H9 (cell line): Measurements from ENCODE around the gene IFFO2. TPM values are rescaled to one million over a fixed set of nuclear protein-coding genes. Genes with fewer than 3 reads are reported as not detected.

Experiments
- DNase-seq: peaks from one replicate; pipeline ENCODE4 v3.0.0-alpha.2; 2017
- H2AFZ ChIP-seq: one replicate; pipeline ENCODE4 v1.6.1; 2013; ENCODE audit warnings: mild to moderate bottlenecking, low read length, control low read depth, moderate library complexity
- H2AK5ac ChIP-seq: 2 replicates; pipeline ENCODE4 v1.6.1; 2013; ENCODE audit warnings: low read length, control low read depth, mixed read lengths; ENCODE audit not compliant: insufficient read length
- H2BK120ac ChIP-seq: one replicate; pipeline ENCODE4 v1.6.1; 2013; ENCODE audit warnings: low read depth, mild to moderate bottlenecking, low read length, control low read depth, inconsistent platforms; ENCODE audit not compliant: poor library complexity, severe bottlenecking
- H2BK12ac ChIP-seq: 2 replicates; pipeline ENCODE4 v1.6.1; 2013; ENCODE audit warnings: low read length, control low read depth, mixed read lengths, low read depth; ENCODE audit not compliant: insufficient read length
- H2BK15ac ChIP-seq: 2 replicates; pipeline ENCODE4 v1.6.1; 2013; ENCODE audit warnings: low read depth, low read length, control low read depth
- H2BK20ac ChIP-seq: one replicate; pipeline ENCODE4 v1.6.1; 2013; ENCODE audit warnings: low read depth, mild to moderate bottlenecking, low read length, control low read depth, inconsistent platforms; ENCODE audit not compliant: poor library complexity, severe bottlenecking
- H2BK5ac ChIP-seq: 2 replicates; pipeline ENCODE4 v1.6.1; 2013; ENCODE audit warnings: low read length, control low read depth, mixed read lengths; ENCODE audit not compliant: insufficient read length
- H3K14ac ChIP-seq: 2 replicates; pipeline ENCODE4 v1.6.1; 2013; ENCODE audit warnings: low read length, control low read depth; ENCODE audit not compliant: insufficient read depth
- H3K18ac ChIP-seq: 2 replicates; pipeline ENCODE4 v1.6.1; 2013; ENCODE audit warnings: low read depth, mild to moderate bottlenecking, mixed read lengths, low read length, control low read depth; ENCODE audit not compliant: insufficient read length
- H3K23ac ChIP-seq: 2 replicates; pipeline ENCODE4 v1.6.1; 2013; ENCODE audit warnings: low read length, control low read depth, mixed read lengths, low read depth; ENCODE audit not compliant: insufficient read length
- H3K23me2 ChIP-seq: 2 replicates; pipeline ENCODE4 v1.6.1; 2013; ENCODE audit warnings: low read depth, mild to moderate bottlenecking, mixed read lengths, low read length, control low read depth; ENCODE audit not compliant: insufficient read length, poor library complexity, severe bottlenecking
- H3K27ac ChIP-seq: 2 replicates; pipeline ENCODE4 v1.5.1; 2013; ENCODE audit warnings: low read length, control low read depth, mixed read lengths, low read depth; ENCODE audit not compliant: insufficient read length
- H3K27me3 ChIP-seq: 2 replicates; pipeline ENCODE4 v1.6.1; 2013; ENCODE audit warnings: low read length, control low read depth, inconsistent platforms; ENCODE audit not compliant: insufficient read depth
- H3K4ac ChIP-seq: 2 replicates; pipeline ENCODE4 v1.6.1; 2013; ENCODE audit warnings: low read depth, mild to moderate bottlenecking, control low read depth, inconsistent platforms, low read length, moderate library complexity
- H3K4me1 ChIP-seq: 2 replicates; pipeline ENCODE4 v1.6.1; 2013; ENCODE audit warnings: low read length, control low read depth, inconsistent platforms; ENCODE audit not compliant: insufficient read depth
- H3K4me2 ChIP-seq: 2 replicates; pipeline ENCODE4 v1.6.1; 2013; ENCODE audit warnings: low read length, control low read depth, mixed read lengths; ENCODE audit not compliant: insufficient read length, insufficient read depth
- H3K56ac ChIP-seq: 2 replicates; pipeline ENCODE4 v1.6.1; 2013; ENCODE audit warnings: low read depth, mild to moderate bottlenecking, mixed read lengths, low read length, control low read depth; ENCODE audit not compliant: insufficient read length
- H3K79me1 ChIP-seq: 2 replicates; pipeline ENCODE4 v1.6.1; 2013; ENCODE audit warnings: low read depth, mild to moderate bottlenecking, moderate library complexity, low read length, control low read depth, inconsistent platforms; ENCODE audit not compliant: insufficient read depth, poor library complexity, severe bottlenecking
- H3K79me2 ChIP-seq: 2 replicates; pipeline ENCODE4 v1.6.1; 2013; ENCODE audit warnings: low read length, control low read depth, inconsistent platforms; ENCODE audit not compliant: insufficient read depth
- H3K9ac ChIP-seq: 2 replicates; pipeline ENCODE4 v1.6.1; 2013; ENCODE audit warnings: low read length, control low read depth, mixed read lengths; ENCODE audit not compliant: insufficient read length; ENCODE audit errors: extremely low read depth
- H3K9me3 ChIP-seq: one replicate; pipeline ENCODE4 v1.6.1; 2013; ENCODE audit warnings: low read depth, low read length, inconsistent platforms; ENCODE audit not compliant: control insufficient read depth
- H3T11ph ChIP-seq: one replicate; pipeline ENCODE4 v1.6.1; 2013; ENCODE audit warnings: mild to moderate bottlenecking, low read length, control low read depth, inconsistent platforms
- H4K20me1 ChIP-seq: one replicate; pipeline ENCODE4 v1.6.1; 2013; ENCODE audit not compliant: control insufficient read depth, insufficient read length, insufficient read depth
- H4K5ac ChIP-seq: 2 replicates; pipeline ENCODE4 v1.6.1; 2013; ENCODE audit warnings: low read depth, mild to moderate bottlenecking, mixed read lengths, low read length, control low read depth; ENCODE audit not compliant: insufficient read length
- H4K8ac ChIP-seq: replicated peaks from 2 replicates; pipeline ENCODE4 v1.6.1; 2013; ENCODE audit warnings: low read length, control low read depth, mixed read lengths, low read depth; ENCODE audit not compliant: insufficient read length
- H4K91ac ChIP-seq: 2 replicates; pipeline ENCODE4 v1.6.1; 2013; ENCODE audit warnings: low read depth, mild to moderate bottlenecking, moderate library complexity, mixed read lengths, low read length, control low read depth; ENCODE audit not compliant: insufficient read length
- H3K27ac Mint-ChIP-seq, 3 experiments: 2 replicates in 2 of 3; 3 replicates in 1 of 3; pipeline ENCODE4 v1.8.0; 2020 to 2021; ENCODE audit warnings: mixed read lengths in 3 of 3, mild to moderate bottlenecking in 1 of 3, moderate library complexity in 1 of 3
- H3K27me3 Mint-ChIP-seq: 2 replicates; pipeline ENCODE4 v1.8.0; 2021; ENCODE audit warnings: low read depth, mild to moderate bottlenecking, moderate library complexity, mixed read lengths
- H3K36me3 Mint-ChIP-seq, 3 experiments: 2 replicates in 2 of 3; 3 replicates in 1 of 3; pipeline ENCODE4 v1.8.0; 2020 to 2021; ENCODE audit warnings: low read depth in 3 of 3, mixed read lengths in 3 of 3; ENCODE audit not compliant: insufficient read depth in 1 of 3
- H3K4me1 Mint-ChIP-seq, 2 experiments: 2 replicates each; pipeline ENCODE4 v1.8.0; 2020; ENCODE audit warnings: mixed read lengths in 2 of 2
- H3K4me3 Mint-ChIP-seq, 2 experiments: 2 replicates in 1 of 2; 3 replicates in 1 of 2; pipeline ENCODE4 v1.8.0; 2020 to 2021; ENCODE audit warnings: mild to moderate bottlenecking in 2 of 2, mixed read lengths in 2 of 2, moderate library complexity in 1 of 2
- H3K9me3 Mint-ChIP-seq, 2 experiments: 2 replicates in 1 of 2; 3 replicates in 1 of 2; pipeline ENCODE4 v1.8.0; 2020; ENCODE audit warnings: mild to moderate bottlenecking in 2 of 2, mixed read lengths in 2 of 2, moderate library complexity in 1 of 2
- WGBS: extraction: QIAGEN DNeasy Blood & Tissue Kit; methylation state at CpG from one replicate; pipeline ENCODE4 v1.1.7; 2013; ENCODE audit warnings: missing lambda C conversion rate, low lambda C conversion rate, mixed read lengths; ENCODE audit not compliant: insufficient read length; ENCODE audit errors: extremely low coverage; 5-methylcytosine and 5-hydroxymethylcytosine counted together
- total RNA-seq: library from RNA; stranded (reverse); gene quantifications from 2 replicates; pipeline ENCODE4 v1.2.1, GENCODE V29; 2021
- TF ChIP-seq, protein P1 (sequence below): fragments of 200-600 bp; sonication (generic); conservative IDR thresholded peaks from 3 replicates; pipeline ENCODE4 v1.8.0; 2021; ENCODE audit warnings: antibody characterized with exemption, mild to moderate bottlenecking

The IFFO2 gene
- total RNA-seq, 1 experiment from 2014 or later, result 3.6 TPM

DNA sequence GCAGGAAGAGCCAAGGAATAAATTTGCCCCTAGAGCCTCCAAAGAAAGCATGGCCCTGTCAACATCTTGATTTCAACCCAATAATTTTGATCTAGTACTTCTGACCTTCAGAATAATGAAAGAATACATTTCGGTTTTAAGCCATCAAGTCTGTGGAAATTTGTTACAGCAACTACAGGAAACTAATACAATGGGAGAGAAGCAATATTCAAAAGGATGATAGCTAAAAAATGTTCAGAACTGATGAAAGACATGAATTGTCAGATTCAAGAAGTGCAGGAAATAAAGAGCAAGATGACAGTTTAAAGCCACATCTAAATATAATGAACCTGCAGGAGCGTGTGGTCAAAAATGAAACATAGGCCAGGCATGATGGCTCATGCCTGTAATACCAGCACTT, 24.8 kb upstream of the IFFO2 start:
- Mint-ChIP-seq H3K4me3 (no peak overlapping the region), H3K9me3 (peaks cover 9% of the 10 kb centered on the region in 2 experiments), H3K27me3 (peaks cover 33% of the 10 kb centered on the region), H3K27ac (no peak overlapping the region), H3K4me1 (peaks cover 0 to 7% of the 10 kb centered on the region in 2 experiments; a peak in 1 of 4 replicates), H3K36me3 (no peaks in the 10 kb centered on the region)
- no peak overlapping the region for H3K4me2 ChIP-seq
- H4K5ac ChIP-seq, result no peak overlapping the region
- no peak overlapping the region for H3K23ac ChIP-seq
- H3K27ac ChIP-seq, result no peak overlapping the region
- no peak overlapping the region for H4K8ac ChIP-seq
- WGBS, result no CpG with 5 or more reads among the region's 2 CpGs
- H2BK20ac ChIP-seq, result no peak overlapping the region
- no peak overlapping the region for H2AK5ac ChIP-seq
- no peaks in the 10 kb centered on the region for H3K9me3 ChIP-seq
- H3K4ac ChIP-seq, result no peak overlapping the region
- H2AFZ ChIP-seq, result no peak overlapping the region
- no peak overlapping the region for H2BK5ac ChIP-seq
- H3K18ac ChIP-seq, result no peak overlapping the region
- no peaks in the 10 kb centered on the region for H3K23me2 ChIP-seq
- H3K4me1 ChIP-seq, result no peaks in the 10 kb centered on the region
- no peak overlapping the region for H4K91ac ChIP-seq
- no peak overlapping the region for H2BK12ac ChIP-seq
- no peak overlapping the region for H3K56ac ChIP-seq
- no peak overlapping the region for H2BK15ac ChIP-seq
- no peak overlapping the region for H2BK120ac ChIP-seq
- no peak overlapping the region for H3T11ph ChIP-seq
- TF ChIP-seq, protein P1, sequence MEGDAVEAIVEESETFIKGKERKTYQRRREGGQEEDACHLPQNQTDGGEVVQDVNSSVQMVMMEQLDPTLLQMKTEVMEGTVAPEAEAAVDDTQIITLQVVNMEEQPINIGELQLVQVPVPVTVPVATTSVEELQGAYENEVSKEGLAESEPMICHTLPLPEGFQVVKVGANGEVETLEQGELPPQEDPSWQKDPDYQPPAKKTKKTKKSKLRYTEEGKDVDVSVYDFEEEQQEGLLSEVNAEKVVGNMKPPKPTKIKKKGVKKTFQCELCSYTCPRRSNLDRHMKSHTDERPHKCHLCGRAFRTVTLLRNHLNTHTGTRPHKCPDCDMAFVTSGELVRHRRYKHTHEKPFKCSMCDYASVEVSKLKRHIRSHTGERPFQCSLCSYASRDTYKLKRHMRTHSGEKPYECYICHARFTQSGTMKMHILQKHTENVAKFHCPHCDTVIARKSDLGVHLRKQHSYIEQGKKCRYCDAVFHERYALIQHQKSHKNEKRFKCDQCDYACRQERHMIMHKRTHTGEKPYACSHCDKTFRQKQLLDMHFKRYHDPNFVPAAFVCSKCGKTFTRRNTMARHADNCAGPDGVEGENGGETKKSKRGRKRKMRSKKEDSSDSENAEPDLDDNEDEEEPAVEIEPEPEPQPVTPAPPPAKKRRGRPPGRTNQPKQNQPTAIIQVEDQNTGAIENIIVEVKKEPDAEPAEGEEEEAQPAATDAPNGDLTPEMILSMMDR, result no peak
- H4K20me1 ChIP-seq, result no peaks in the 10 kb centered on the region
- no peaks in the 10 kb centered on the region for H3K79me2 ChIP-seq
- H3K27me3 ChIP-seq, result no peaks in the 10 kb centered on the region
- no peak for DNase-seq
- no peak overlapping the region for H3K9ac ChIP-seq
- no peak overlapping the region for H3K14ac ChIP-seq
- no peaks in the 10 kb centered on the region for H3K79me1 ChIP-seq
